GM12878 (cell line): ENCODE measurements around the gene HSD17B1. TPM values are rescaled to one million over a fixed set of nuclear protein-coding genes. Genes with fewer than 3 reads are reported as not detected.

Source experiments
- ATAC-seq: fragments of 200-7000 bp; cut with Tn5 transposase; 3 replicates; pipeline ENCODE4 v1.9.1; 2020; ENCODE audit warnings: mild to moderate bottlenecking, moderate library complexity
- BruUV-seq: library from RNA; stranded (reverse); fragments of 400-500 nt; replicated peaks from 2 replicates; lab custom pipeline; 2021; lab: Mats Ljungman, UMichigan
- CTCF ChIA-PET: fragments of 300-600 bp; sonication (Branson Sonifier 250); formaldehyde crosslinking; extraction: SDS; loops from one replicate; lab custom pipeline; 2021; ENCODE audit warnings: inconsistent platforms; lab: Yijun Ruan, JAX
- POLR2A ChIA-PET: fragments of 350-600 bp; formaldehyde crosslinking; extraction: SDS; loops from one replicate; lab custom pipeline; 2021; ENCODE audit warnings: inconsistent platforms; lab: Charles Lee
- RAD21 ChIA-PET: fragments of 300-600 bp; sonication (Branson Sonifier 250); formaldehyde crosslinking; loops from one replicate; lab custom pipeline; 2023; ENCODE audit warnings: antibody characterized with exemption; ENCODE audit not compliant: unreplicated experiment; lab: Charles Lee
- SMC1A ChIA-PET: fragments of 300-600 bp; sonication (Branson Sonifier 250); formaldehyde crosslinking; loops from one replicate; lab custom pipeline; 2023; ENCODE audit not compliant: unreplicated experiment, uncharacterized antibody; lab: Charles Lee
- DNase-seq: peaks from one replicate; pipeline ENCODE4 v3.0.0-alpha.2; 2011; ENCODE audit warnings: low read depth, low spot score
- FAIRE-seq: peaks from 3 replicates; lab custom pipeline; 2011; peaks lifted over from hg19 to GRCh38; lab: Jason Lieb, UNC
- H2AFZ ChIP-seq: 2 replicates; pipeline ENCODE4 v1.6.0; 2011; ENCODE audit warnings: low read depth, low read length, control low read depth; ENCODE audit not compliant: control insufficient read depth
- H3K27ac ChIP-seq: 2 replicates; pipeline ENCODE4 v1.5.1; 2011; ENCODE audit warnings: control low read depth; ENCODE audit not compliant: control insufficient read depth, insufficient read depth
- H3K27me3 ChIP-seq, 2 experiments: replicated peaks in 1 of 2; 2 replicates each; pipeline versions ENCODE4 v1.6.0 to v1.6.1; 2011; ENCODE audit warnings: low read length in 1 of 2; ENCODE audit not compliant: control insufficient read depth in 2 of 2, insufficient read depth in 2 of 2
- H3K36me3 ChIP-seq, 2 experiments: 2 replicates each; pipeline ENCODE4 v1.5.1; 2011; ENCODE audit warnings: low read length in 1 of 2; ENCODE audit not compliant: control insufficient read depth in 2 of 2, insufficient read depth in 2 of 2
- H3K4me1 ChIP-seq: 2 replicates; pipeline ENCODE4 v1.6.1; 2011; ENCODE audit warnings: mild to moderate bottlenecking, low read length, moderate library complexity, mixed read lengths; ENCODE audit not compliant: control insufficient read depth, insufficient read depth
- H3K4me2 ChIP-seq: 2 replicates; pipeline ENCODE4 v1.6.0; 2011; ENCODE audit warnings: control low read depth; ENCODE audit not compliant: control insufficient read depth, insufficient read depth
- H3K4me3 ChIP-seq: fragments of 200-600 bp; sonication (generic); 2 replicates; pipeline ENCODE4 v1.5.1; 2016
- H3K79me2 ChIP-seq: 2 replicates; pipeline ENCODE4 v1.6.0; 2011; ENCODE audit warnings: low read length; ENCODE audit not compliant: control insufficient read depth, insufficient read depth
- H3K9ac ChIP-seq: 2 replicates; pipeline ENCODE4 v1.8.0; 2011; ENCODE audit warnings: low read length, control low read depth, mixed read lengths; ENCODE audit not compliant: control insufficient read depth, insufficient read depth
- H3K9me3 ChIP-seq: replicated peaks from 3 replicates; pipeline ENCODE4 v1.5.1; 2011; ENCODE audit warnings: mild to moderate bottlenecking, low read length; ENCODE audit not compliant: control insufficient read depth, insufficient read depth
- H4K20me1 ChIP-seq: 2 replicates; pipeline ENCODE4 v1.6.0; 2011; ENCODE audit not compliant: control insufficient read depth, insufficient read depth
- BRCA1 ChIP-seq: IDR thresholded peaks from 2 replicates; pipeline ENCODE4 v1.6.1; 2011; ENCODE audit warnings: low read depth, low read length, improper control_type of control experiment
- CBX5 ChIP-seq: sonication (generic); IDR thresholded peaks from 2 replicates; pipeline ENCODE4 v1.6.1; 2016; ENCODE audit warnings: low read depth, moderate library complexity, mild to moderate bottlenecking, inconsistent platforms
- E4F1 ChIP-seq: fragments of 450-650 bp; IDR thresholded peaks from 2 replicates; pipeline ENCODE4 v1.6.1; 2018; ENCODE audit warnings: borderline replicate concordance, mild to moderate bottlenecking; ENCODE audit not compliant: partially characterized antibody
- EED ChIP-seq: sonication (generic); IDR thresholded peaks from 2 replicates; pipeline ENCODE4 v1.6.1; 2016; ENCODE audit warnings: antibody characterized with exemption, low read depth
- HCFC1 ChIP-seq: fragments of 150-350 bp; IDR thresholded peaks from 2 replicates; pipeline ENCODE4 v1.6.1; 2014; ENCODE audit warnings: low read length
- NR2F1 ChIP-seq: fragments of 450-650 bp; conservative IDR thresholded peaks from 2 replicates; pipeline ENCODE4 v1.6.1; 2017; ENCODE audit warnings: mild to moderate bottlenecking
- POLR2AphosphoS5 ChIP-seq: IDR thresholded peaks from 2 replicates; pipeline ENCODE4 v1.6.1; 2011; ENCODE audit warnings: mild to moderate bottlenecking, low read length, inconsistent platforms
- RB1 ChIP-seq: fragments of 450-650 bp; formaldehyde crosslinking; IDR thresholded peaks from 2 replicates; pipeline ENCODE4 v1.6.1; 2017; ENCODE audit warnings: mild to moderate bottlenecking, borderline replicate concordance
- RFX5 ChIP-seq: IDR thresholded peaks from 2 replicates; pipeline ENCODE4 v1.6.1; 2011; ENCODE audit warnings: low read depth, low read length, improper control_type of control experiment
- SREBF1 ChIP-seq: IDR thresholded peaks from 2 replicates; pipeline ENCODE4 v1.6.1; 2012; ENCODE audit warnings: mild to moderate bottlenecking, low read length
- ZBED1 ChIP-seq: IDR thresholded peaks from 2 replicates; pipeline ENCODE4 v1.6.1; 2016; ENCODE audit warnings: borderline replicate concordance
- WGBS: methylation state at CpG from one replicate; pipeline ENCODE4 v1.1.6; 2016; ENCODE audit warnings: low lambda C conversion rate; ENCODE audit not compliant: insufficient replicate concordance, insufficient coverage; ENCODE audit errors: missing lambda C conversion rate; 5-methylcytosine and 5-hydroxymethylcytosine counted together
- in situ Hi-C: fragments of 300-500 bp; cut with MboI; formaldehyde crosslinking; loops from 9 replicates; pipeline ENCODE4 v1.14.3; 2018; ENCODE audit warnings: mixed read lengths
- intact Hi-C: fragments of 100-400 bp; cut with micrococcal nuclease; formaldehyde crosslinking; loops from one replicate; pipeline ENCODE4 v1.14.2; 2022; ENCODE audit not compliant: unreplicated experiment
- polyA plus RNA-seq, 11 experiments: library from polyadenylated mRNA; depleted of rRNA in 4 of 11; unstranded in 6 of 11; stranded (reverse) in 5 of 11; fragments of >200 nt; fragmentation: Nextera tagmentation in 4 of 11; fragmentation: Illumina TruSeq in 1 of 11; extraction: Ambion mirVana in 4 of 11; extraction: Trizol in 1 of 11; gene quantifications; 1 replicate in 1 of 11; 2 replicates in 10 of 11; pipeline versions ENCODE4 v1.2.1 to v1.2.3, GENCODE V29; 2011 to 2016; ENCODE audit warnings: inconsistent platforms in 2 of 11, missing spikeins in 2 of 11, low read depth in 1 of 11
- total RNA-seq, 4 experiments: library from RNA; depleted of rRNA in 3 of 4; stranded (reverse); fragments of >200 nt in 3 of 4; fragmentation: Illumina TruSeq in 1 of 4; extraction: Trizol in 1 of 4; gene quantifications; 2 replicates each; pipeline versions ENCODE4 v1.2.1 to v1.2.3, GENCODE V29; 2013 to 2021
- TF ChIP-seq, protein P1 (sequence below), 3 experiments: IDR thresholded peaks in 2 of 3; conservative IDR thresholded peaks in 1 of 3; 2 replicates each; pipeline ENCODE4 v1.5.1; 2011; ENCODE audit warnings: low read depth in 3 of 3, low read length in 3 of 3, mild to moderate bottlenecking in 3 of 3, control low read depth in 2 of 3, moderate library complexity in 2 of 3, inconsistent platforms in 1 of 3, mixed read lengths in 1 of 3; ENCODE audit not compliant: control insufficient read depth in 2 of 3, insufficient read depth in 1 of 3; ENCODE audit errors: extremely low read depth in 1 of 3
- TF ChIP-seq, protein P2 (sequence below): IDR thresholded peaks from 2 replicates; pipeline ENCODE4 v1.6.1; 2012; ENCODE audit warnings: low read depth, low read length, improper control_type of control experiment
- TF ChIP-seq, protein P3 (sequence below): IDR thresholded peaks from 2 replicates; pipeline ENCODE4 v1.6.1; 2011; ENCODE audit warnings: low read depth, mild to moderate bottlenecking, low read length, moderate library complexity, borderline replicate concordance; ENCODE audit errors: extremely low read depth

Gene HSD17B1
- total and polyA plus RNA-seq, 10 of the 15 experiments (the other 5 are each of a cell fraction or from before 2014, with no cell fraction given), result 0.15 to 1.1 (median 0.42) TPM

DNA sequence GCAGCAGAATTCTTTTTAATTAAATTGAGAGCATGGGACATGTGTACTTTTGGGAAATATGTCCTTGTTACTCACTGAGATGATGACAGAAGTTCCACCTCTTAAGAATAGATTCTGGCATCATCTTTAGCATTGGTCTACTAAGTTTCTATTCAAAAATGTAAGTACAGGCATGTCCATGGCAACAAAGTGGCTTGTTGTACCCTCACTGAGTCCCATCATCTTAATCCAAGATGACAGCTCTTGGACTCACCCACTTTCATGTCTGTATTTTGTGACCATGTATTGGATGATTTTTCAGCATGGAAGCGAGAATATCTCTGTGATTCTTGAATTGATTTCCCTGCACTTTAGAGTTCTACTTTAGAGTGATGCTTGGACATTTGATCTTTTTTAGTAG is 49.8 kb upstream of the HSD17B1 start (continued):
- TF ChIP-seq, protein P1, sequence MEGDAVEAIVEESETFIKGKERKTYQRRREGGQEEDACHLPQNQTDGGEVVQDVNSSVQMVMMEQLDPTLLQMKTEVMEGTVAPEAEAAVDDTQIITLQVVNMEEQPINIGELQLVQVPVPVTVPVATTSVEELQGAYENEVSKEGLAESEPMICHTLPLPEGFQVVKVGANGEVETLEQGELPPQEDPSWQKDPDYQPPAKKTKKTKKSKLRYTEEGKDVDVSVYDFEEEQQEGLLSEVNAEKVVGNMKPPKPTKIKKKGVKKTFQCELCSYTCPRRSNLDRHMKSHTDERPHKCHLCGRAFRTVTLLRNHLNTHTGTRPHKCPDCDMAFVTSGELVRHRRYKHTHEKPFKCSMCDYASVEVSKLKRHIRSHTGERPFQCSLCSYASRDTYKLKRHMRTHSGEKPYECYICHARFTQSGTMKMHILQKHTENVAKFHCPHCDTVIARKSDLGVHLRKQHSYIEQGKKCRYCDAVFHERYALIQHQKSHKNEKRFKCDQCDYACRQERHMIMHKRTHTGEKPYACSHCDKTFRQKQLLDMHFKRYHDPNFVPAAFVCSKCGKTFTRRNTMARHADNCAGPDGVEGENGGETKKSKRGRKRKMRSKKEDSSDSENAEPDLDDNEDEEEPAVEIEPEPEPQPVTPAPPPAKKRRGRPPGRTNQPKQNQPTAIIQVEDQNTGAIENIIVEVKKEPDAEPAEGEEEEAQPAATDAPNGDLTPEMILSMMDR (IDR thresholded peaks at IDR 0.05 in 2 of 3, conservative IDR thresholded peaks at IDR 0.05 in 1 of 3; ENCODE audit: control insufficient read depth in 2 of 3, extremely low read depth in 1 of 3, insufficient read depth in 1 of 3, low read depth in 3 of 3, low read length in 3 of 3), result no peak
- TF ChIP-seq SREBF1, result no peak

DNA sequence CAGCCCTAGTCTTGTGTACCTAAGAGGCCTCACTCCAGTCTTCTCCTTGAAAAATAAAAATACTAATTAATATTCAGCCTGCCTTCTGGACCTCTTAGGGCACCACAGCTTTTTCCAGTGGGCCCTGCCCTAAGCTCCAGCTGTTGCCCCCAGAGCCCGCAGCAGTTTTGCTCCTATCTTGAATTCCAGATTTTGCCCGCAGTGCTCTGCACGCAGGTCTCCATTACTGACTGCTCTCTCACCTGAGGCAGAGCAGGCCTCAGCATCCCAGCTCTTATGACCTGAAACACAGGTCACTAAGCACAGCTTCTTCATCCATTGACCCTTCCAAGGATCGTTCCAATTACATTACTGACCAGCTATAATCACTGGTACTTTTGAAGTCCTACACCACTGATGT is 45.1 kb upstream of the HSD17B1 start:
- Histone ChIP-seq H3K9me3 (no peaks in the 10 kb centered on the region), H3K4me1 (peaks cover 6% of the 10 kb centered on the region), H4K20me1 (no peaks in the 10 kb centered on the region), H2AFZ (no peak overlapping the region), H3K79me2 (no peaks in the 10 kb centered on the region), H3K9ac (no peak overlapping the region), H3K27ac (no peak overlapping the region), H3K36me3 (peaks cover 16 to 27% of the 10 kb centered on the region in 2 experiments), H3K27me3 (no peaks in the 10 kb centered on the region), H3K4me3 (no peak overlapping the region), H3K4me2 (no peak overlapping the region)
- POLR2A ChIA-PET, result no interaction called here
- no peak for FAIRE-seq
- BruUV-seq, result no TSS peak
- RAD21 ChIA-PET, result interaction anchor here (0.7 kb wide), 1 partner anchor 8 kb away, joined by 3 read pairs; no protein-coding TSS in a partner anchor
- in situ Hi-C loops, result no loop called here
- SMC1A ChIA-PET, result interaction anchor here (1.3 kb wide), 2 partner anchors 12 to 70 kb away, joined by 4 read pairs; no protein-coding TSS in a partner anchor
- no peak for DNase-seq
- CTCF ChIA-PET, result interaction anchor here (1.0 to 2.0 kb wide), 4 partner anchors 20 to 79 kb away, joined by 3 to 5 read pairs (median 4); no protein-coding TSS in a partner anchor
- 98% methylated on average over 4 of the region's 4 CpGs for WGBS
- ATAC-seq, result no peak
- intact Hi-C loops, result no loop called here
- TF ChIP-seq ZBED1, result no peak
- no peak for TF ChIP-seq HCFC1
- no peak for TF ChIP-seq RFX5
- TF ChIP-seq E4F1, result no peak
- TF ChIP-seq, protein P2, sequence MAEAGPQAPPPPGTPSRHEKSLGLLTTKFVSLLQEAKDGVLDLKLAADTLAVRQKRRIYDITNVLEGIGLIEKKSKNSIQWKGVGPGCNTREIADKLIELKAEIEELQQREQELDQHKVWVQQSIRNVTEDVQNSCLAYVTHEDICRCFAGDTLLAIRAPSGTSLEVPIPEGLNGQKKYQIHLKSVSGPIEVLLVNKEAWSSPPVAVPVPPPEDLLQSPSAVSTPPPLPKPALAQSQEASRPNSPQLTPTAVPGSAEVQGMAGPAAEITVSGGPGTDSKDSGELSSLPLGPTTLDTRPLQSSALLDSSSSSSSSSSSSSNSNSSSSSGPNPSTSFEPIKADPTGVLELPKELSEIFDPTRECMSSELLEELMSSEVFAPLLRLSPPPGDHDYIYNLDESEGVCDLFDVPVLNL, result no peak
- no peak for TF ChIP-seq RB1
- TF ChIP-seq POLR2AphosphoS5, result no peak
- TF ChIP-seq, protein P1 (IDR thresholded peaks at IDR 0.05 in 2 of 3, conservative IDR thresholded peaks at IDR 0.05 in 1 of 3; ENCODE audit: control insufficient read depth in 2 of 3, extremely low read depth in 1 of 3, insufficient read depth in 1 of 3, low read depth in 3 of 3, low read length in 3 of 3), result no peak
- no peak for TF ChIP-seq CBX5
- no peak for TF ChIP-seq EED
- TF ChIP-seq, protein P3, sequence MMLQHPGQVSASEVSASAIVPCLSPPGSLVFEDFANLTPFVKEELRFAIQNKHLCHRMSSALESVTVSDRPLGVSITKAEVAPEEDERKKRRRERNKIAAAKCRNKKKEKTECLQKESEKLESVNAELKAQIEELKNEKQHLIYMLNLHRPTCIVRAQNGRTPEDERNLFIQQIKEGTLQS, result no peak
- no peak for TF ChIP-seq BRCA1
- no peak for TF ChIP-seq NR2F1
